ENCODE measurements around the gene FTL. TPM values are rescaled to one million over a fixed set of nuclear protein-coding genes. Genes with fewer than 3 reads are reported as not detected.

Gene FTL
- total RNA-seq, 3 donors from 2014 or later, result 1,659 to 1,792 (median 1,691) TPM

- intact Hi-C loops (cut with DNase I, micrococcal nuclease), result no loop called here
- no peak for TF ChIP-seq CTCF (IDR thresholded peaks at IDR 0.05)
Measured at GRCh38 chr19:48989701-48990291, 24.7 kb downstream of the FTL start.

DNA sequence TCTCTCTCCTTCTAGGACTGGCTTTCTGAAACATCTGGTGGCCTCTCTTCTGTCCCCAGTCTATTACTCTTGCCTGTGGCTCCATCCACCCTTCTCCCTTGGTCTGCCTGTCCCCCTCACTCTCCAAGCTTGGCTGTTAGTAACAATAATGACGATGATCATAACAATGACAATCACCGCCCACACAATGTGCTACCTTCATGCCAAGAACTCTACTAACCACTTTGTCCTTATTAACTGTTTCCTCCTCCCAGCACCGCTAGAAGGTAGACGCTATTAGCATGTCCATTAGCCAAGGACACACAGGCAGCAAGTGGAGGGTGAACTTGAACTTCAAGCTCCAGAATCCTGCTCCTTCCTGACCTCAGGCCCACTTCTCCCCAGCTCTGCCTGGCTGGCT, 25.3 kb downstream of the FTL start:
- H3K36me3 ChIP-seq (ENCODE audit: low read depth), result no peaks in the 10 kb centered on the region
- no peak for TF ChIP-seq CTCF (IDR thresholded peaks at IDR 0.05)
- ATAC-seq (no peak), DNase-seq (no peak)
- intact Hi-C loops (cut with DNase I, micrococcal nuclease), result no loop called here
- H3K4me1 ChIP-seq (ENCODE audit: low read depth), result peaks cover 23% of the 10 kb centered on the region
- no peak overlapping the region for H3K4me3 ChIP-seq
- H3K9me3 ChIP-seq, result no peaks in the 10 kb centered on the region

More at GRCh38 chr19:48989701-48990291, 24.7 kb downstream of the FTL start:
- no peak overlapping the region for H3K4me3 ChIP-seq
- ATAC-seq (no peak), DNase-seq (no peak)
- no peaks in the 10 kb centered on the region for H3K9me3 ChIP-seq
- H3K36me3 ChIP-seq (ENCODE audit: low read depth), result no peaks in the 10 kb centered on the region
- peaks cover 20% of the 10 kb centered on the region for H3K4me1 ChIP-seq (ENCODE audit: low read depth)

DNA sequence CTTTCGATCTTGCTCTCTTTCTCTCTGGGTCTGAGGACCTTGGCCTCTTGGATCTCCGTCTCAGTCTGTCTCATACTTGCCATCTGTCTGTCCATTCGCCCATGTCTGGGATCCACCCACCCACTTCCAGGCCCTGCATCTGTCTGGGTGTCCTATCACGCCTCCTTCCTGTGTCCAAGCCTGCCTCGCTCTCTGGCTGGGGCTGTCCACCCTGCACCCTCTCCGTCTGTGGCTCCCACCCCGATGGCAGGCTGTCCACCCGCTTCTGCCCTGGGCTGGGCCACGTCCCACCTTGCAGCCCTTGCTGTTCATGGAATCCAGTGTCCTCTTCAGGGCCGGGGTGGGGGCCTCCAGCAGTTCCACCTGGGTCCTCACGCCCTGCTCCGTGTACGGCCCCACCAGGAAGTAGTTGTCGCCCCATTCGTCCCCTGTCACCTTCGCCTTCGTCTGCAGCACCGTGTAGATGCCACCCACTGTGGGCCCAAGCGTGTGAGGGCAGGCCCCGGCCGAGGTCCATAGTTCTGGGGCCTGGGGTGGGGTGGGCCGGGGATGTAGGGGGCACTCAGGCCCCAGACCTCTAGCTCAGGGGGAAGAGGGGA, 26.0 kb downstream of the FTL start:
- no peak overlapping the region for H3K4me3 ChIP-seq
- no peaks in the 10 kb centered on the region for H3K9me3 ChIP-seq
- peaks cover 23% of the 10 kb centered on the region for H3K4me1 ChIP-seq (ENCODE audit: low read depth)
- TF ChIP-seq CTCF (IDR thresholded peaks at IDR 0.05), result no peak
- ATAC-seq, result no peak
- no peaks in the 10 kb centered on the region for H3K36me3 ChIP-seq (ENCODE audit: low read depth)
- intact Hi-C loops (cut with DNase I, micrococcal nuclease), result no loop called here
- DNase-seq, result no peak

- no peak for TF ChIP-seq CTCF (IDR thresholded peaks at IDR 0.05)
- intact Hi-C loops (cut with DNase I, micrococcal nuclease), result no loop called here
- Histone ChIP-seq H3K9me3 (no peaks in the 10 kb centered on the region), H3K36me3 (ENCODE audit: low read depth) (no peaks in the 10 kb centered on the region), H3K4me1 (ENCODE audit: low read depth) (peaks cover 23% of the 10 kb centered on the region), H3K4me3 (peak overlapping the region; percentile 57)
- ATAC-seq, result peak; percentile 45
- peak in 2 of 3 donors; percentile 58 to 69 for DNase-seq
Measured at GRCh38 chr19:48991873-48992580, 26.9 kb downstream of the FTL start.

- H3K36me3 ChIP-seq (ENCODE audit: low read depth), result no peaks in the 10 kb centered on the region
- DNase-seq (peak in 1 of 3 donors; percentile 40), ATAC-seq (peak; percentile 13)
- H3K4me3 ChIP-seq, result peak overlapping the region; percentile 57
- no peak for TF ChIP-seq CTCF (IDR thresholded peaks at IDR 0.05)
- H3K9me3 ChIP-seq, result no peaks in the 10 kb centered on the region
- intact Hi-C loops (cut with DNase I, micrococcal nuclease), result no loop called here
- H3K4me1 ChIP-seq (ENCODE audit: low read depth), result peaks cover 23% of the 10 kb centered on the region
Measured at GRCh38 chr19:48992581-48993174, 27.6 kb downstream of the FTL start.

All from mucosa of descending colon (tissue), 3 donors.